Measurements from ENCODE around the gene POLG2. TPM values are rescaled to one million over a fixed set of nuclear protein-coding genes. Genes with fewer than 3 reads are reported as not detected.

The POLG2 gene
- total RNA-seq, 4 donors from 2014 or later = 3.9 to 12.0 (median 8.2) TPM

GRCh38 chr17:64502021-64502420 is 5.2 kb upstream of the POLG2 start:
- H3K27ac ChIP-seq = peak overlapping the region; percentile 5 to 42 (median 20)
- intact Hi-C loops (cut with DNase I) = no loop called here
- WGBS, 2 donors = 62 to 76% methylated on average over 3 of the region's 3 CpGs
- no peak overlapping the region for H3K4me3 ChIP-seq
- peaks cover 22 to 77% (median 57%) of the 10 kb centered on the region in 3 donors for H3K4me1 ChIP-seq
- TF ChIP-seq POLR2A (IDR thresholded peaks at IDR 0.05) = no peak
- TF ChIP-seq CTCF (IDR thresholded peaks at IDR 0.05) = no peak
- H3K27me3 ChIP-seq = no peaks in the 10 kb centered on the region
- no peak for DNase-seq
- peaks cover 25 to 77% (median 46%) of the 10 kb centered on the region in 3 donors for H3K36me3 ChIP-seq
- H3K9me3 ChIP-seq = no peaks in the 10 kb centered on the region

- no peak for DNase-seq
- Histone ChIP-seq H3K4me3 (no peak overlapping the region), H3K9me3 (no peaks in the 10 kb centered on the region), H3K27me3 (no peaks in the 10 kb centered on the region), H3K27ac (peak overlapping the region; percentile 5 to 42 (median 20)), H3K36me3 (peaks cover 25 to 77% (median 46%) of the 10 kb centered on the region in 3 donors), H3K4me1 (peaks cover 22 to 82% (median 58%) of the 10 kb centered on the region in 3 donors)
- TF ChIP-seq CTCF (IDR thresholded peaks at IDR 0.05) (no peak), POLR2A (IDR thresholded peaks at IDR 0.05) (no peak)
- 45 to 47% methylated on average over 11 of the region's 11 CpGs for WGBS, 2 donors
- intact Hi-C loops (cut with DNase I) = no loop called here
These were observed 4.3 kb upstream of the POLG2 start for GRCh38 chr17:64500862-64501765.

- no peak for TF ChIP-seq POLR2A (IDR thresholded peaks at IDR 0.05)
- TF ChIP-seq CTCF (IDR thresholded peaks at IDR 0.05) = no peak
- intact Hi-C loops (cut with DNase I) = no loop called here
- H3K36me3 ChIP-seq = peaks cover 25 to 77% (median 46%) of the 10 kb centered on the region in 3 donors
- WGBS, 2 donors = 80 to 88% methylated on average over 8 of the region's 8 CpGs
- no peak for DNase-seq
- no peaks in the 10 kb centered on the region for H3K27me3 ChIP-seq
- no peak overlapping the region for H3K4me3 ChIP-seq
- H3K9me3 ChIP-seq = no peaks in the 10 kb centered on the region
- peaks cover 22 to 89% (median 64%) of the 10 kb centered on the region in 3 donors for H3K4me1 ChIP-seq
- H3K27ac ChIP-seq = peak overlapping the region in 1 of 4 donors; percentile 12
These were observed 3.6 kb upstream of the POLG2 start for GRCh38 chr17:64500487-64500859.

GRCh38 chr17:64499805-64500486 is 3.1 kb upstream of the POLG2 start:
- intact Hi-C loops (cut with DNase I) = loop anchor here (10.0 kb wide), 1 partner anchor 75 kb away; no protein-coding TSS in a partner anchor
- peaks cover 22 to 94% (median 69%) of the 10 kb centered on the region in 3 donors for H3K4me1 ChIP-seq

More at GRCh38 chr17:64499805-64500486, 3.1 kb upstream of the POLG2 start:
- TF ChIP-seq CTCF (IDR thresholded peaks at IDR 0.05) (no peak), POLR2A (IDR thresholded peaks at IDR 0.05) (no peak)
- Histone ChIP-seq H3K27me3 (no peaks in the 10 kb centered on the region), H3K36me3 (peaks cover 25 to 76% (median 46%) of the 10 kb centered on the region in 3 donors), H3K9me3 (no peaks in the 10 kb centered on the region), H3K4me3 (no peak overlapping the region), H3K27ac (peak overlapping the region in 1 of 4 donors; percentile 12)
- no peak for DNase-seq
- WGBS, 2 donors = 62 to 70% methylated on average over 6 of the region's 6 CpGs
